Dermis blood vessel endothelial cell (primary cell): ENCODE data around the gene IL19. TPM values are rescaled to one million over a fixed set of nuclear protein-coding genes. Genes with fewer than 3 reads are reported as not detected.

Experiments used
- DNase-seq: peaks from one replicate; pipeline ENCODE4 v3.0.0; 2010
- total RNA-seq: library from RNA; depleted of rRNA; stranded (reverse); fragments of >200 nt; gene quantifications from 2 replicates; pipeline ENCODE4 v1.2.3, GENCODE V29; 2014

IL19 gene
- total RNA-seq, 1 donor from 2014 or later: not detected

DNA sequence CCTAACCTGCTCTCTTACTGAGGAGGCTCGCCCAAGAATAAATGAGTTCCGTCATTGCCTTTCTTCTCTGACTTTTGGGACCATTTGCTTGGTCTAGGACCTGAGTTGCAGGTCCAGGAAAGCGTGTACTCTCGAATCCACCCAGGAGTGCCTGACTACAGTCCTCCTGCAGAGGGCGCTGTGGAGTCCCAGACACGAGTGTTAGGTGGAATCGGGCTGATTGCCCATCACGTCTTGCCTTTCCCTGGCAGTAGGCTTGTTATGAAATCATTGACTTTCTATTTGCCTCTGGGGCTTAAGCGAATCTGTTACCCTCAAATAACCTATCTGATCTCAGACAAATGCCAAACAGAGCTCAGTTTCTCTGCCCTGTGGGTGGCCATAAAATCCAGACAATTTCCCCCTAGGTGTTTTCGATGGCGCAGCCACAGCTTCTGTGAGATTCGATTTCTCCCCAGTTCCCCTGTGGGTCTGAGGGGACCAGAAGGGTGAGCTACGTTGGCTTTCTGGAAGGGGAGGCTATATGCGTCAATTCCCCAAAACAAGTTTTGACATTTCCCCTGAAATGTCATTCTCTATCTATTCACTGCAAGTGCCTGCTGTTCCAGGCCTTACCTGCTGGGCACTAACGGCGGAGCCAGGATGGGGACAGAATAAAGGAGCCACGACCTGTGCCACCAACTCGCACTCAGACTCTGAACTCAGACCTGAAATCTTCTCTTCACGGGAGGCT, 94.5 kb downstream of the IL19 start, which contains the start of gene IL20:
Gene IL20 (plus strand): TSS at position 685 of the 733 bp plus-strand sequence. CDS start 230 bp downstream, outside the sequence.
- DNase-seq: peak; percentile 49

DNA sequence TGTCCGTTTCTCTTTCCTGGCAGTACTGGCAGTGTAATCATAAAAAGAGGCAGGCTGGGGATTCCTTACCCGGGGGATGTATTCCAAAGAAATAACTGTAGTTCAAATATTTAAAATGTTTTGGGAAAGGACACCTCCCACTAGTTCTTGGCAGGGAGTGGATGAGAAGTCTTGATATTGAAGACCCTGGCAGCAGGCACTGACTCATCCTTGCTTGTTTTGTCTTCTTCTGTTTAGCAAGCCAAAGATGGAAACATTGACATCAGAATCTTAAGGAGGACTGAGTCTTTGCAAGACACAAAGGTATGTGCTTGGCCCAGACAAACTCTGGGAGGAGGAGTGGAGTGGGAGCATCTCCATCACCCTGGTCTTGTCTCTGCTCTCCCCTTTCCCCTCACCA, 95.5 kb downstream of the IL19 start:
- DNase-seq: no peak

DNA sequence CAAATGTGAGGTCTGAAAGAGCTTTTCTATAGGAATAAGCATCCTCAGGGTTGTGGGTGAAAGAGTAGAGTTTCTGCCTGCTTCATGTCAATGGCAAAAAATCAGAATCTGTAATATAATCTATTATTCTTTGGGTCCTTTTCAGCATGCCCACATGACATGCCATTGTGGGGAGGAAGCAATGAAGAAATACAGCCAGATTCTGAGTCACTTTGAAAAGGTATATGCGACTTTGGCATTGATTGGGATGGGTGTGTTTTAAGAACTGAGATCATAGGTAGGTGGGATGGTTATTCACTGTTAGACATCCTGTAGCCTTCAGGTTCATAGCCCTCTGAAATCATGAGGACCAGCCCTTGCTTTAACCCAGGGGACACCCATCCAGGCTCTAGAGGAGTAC, 96.7 kb downstream of the IL19 start:
- no peak for DNase-seq

- no peak for DNase-seq
Measured at GRCh38 chr1:206867716-206868115, 97.1 kb downstream of the IL19 start.

GRCh38 chr1:206868264-206868663, 97.7 kb downstream of the IL19 start:
- no peak for DNase-seq

DNA sequence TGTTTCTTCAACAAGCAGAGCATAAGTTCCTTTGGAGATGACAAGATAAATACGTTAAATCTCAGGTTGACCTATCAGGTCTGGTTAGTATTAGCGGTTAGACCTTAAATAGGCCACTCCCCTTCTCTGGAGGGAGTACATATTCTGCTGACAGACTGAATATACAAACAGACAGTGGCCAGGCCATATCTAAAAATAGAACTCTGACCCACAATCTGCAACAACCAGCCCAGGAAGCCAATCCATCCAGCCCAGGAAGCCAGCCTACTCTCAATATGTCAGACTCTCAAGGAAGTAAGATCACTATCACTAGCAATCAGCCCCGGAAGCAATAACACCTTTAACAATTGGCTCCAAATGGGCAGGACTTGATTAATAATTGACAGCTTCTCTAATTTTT, 101.6 kb downstream of the IL19 start:
- no peak for DNase-seq

DNA sequence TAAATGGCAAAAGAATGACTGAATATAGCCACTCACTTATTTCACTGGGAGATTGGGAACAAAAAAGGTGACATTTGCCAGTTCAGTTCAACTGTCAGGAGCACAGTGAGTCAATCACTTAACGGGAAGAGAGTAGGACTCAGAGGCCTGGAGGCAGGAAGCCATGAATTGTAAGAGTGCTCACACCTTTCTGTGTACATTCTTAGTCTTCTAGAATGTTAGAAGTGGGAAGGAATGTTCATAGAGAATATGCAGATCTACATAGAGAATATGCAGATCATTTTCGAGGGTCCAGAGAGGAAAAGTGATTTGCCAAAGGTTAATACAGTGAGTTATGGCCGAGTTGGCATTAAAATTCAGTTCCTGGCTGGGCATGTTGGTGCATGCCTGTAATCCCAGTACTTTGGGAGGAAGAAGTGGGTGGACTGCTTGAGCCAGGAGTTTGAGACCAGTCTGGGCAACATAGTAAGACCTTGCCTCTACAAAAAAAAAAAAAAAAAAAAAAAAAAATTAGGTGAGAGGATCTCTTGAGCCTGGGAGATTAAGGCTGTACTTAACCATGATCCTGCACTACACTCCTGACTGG, 103.1 kb downstream of the IL19 start:
- DNase-seq: no peak

GRCh38 chr1:206875752-206876377, 105.3 kb downstream of the IL19 start:
- no peak for DNase-seq

DNA sequence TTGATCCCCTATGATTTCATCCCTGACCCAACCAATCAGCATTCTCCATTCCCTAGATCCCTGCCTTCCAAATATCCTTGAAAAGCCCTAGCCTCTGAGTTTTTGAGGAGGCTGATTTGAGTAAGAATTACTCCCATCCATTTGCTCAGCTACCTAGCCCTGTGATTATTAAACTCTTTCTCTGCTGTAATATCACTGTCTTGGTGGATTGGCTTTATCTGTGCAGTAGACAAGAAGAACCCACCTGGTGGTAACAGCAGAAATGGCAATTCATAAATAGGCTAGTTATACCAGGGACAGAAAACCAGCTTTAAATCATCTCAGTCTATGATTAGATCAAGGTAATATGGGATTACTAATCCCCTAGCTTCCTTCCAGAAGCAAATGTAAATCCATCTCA, 107.9 kb downstream of the IL19 start:
- no peak for DNase-seq

- DNase-seq: no peak
Measured at GRCh38 chr1:206880314-206880713, 109.7 kb downstream of the IL19 start.

- DNase-seq: no peak
Measured at GRCh38 chr1:206882555-206882954, 112.0 kb downstream of the IL19 start.

GRCh38 chr1:206883160-206883559, 112.6 kb downstream of the IL19 start:
- DNase-seq: no peak

GRCh38 chr1:206883876-206884275, 113.3 kb downstream of the IL19 start:
- DNase-seq: no peak

DNA sequence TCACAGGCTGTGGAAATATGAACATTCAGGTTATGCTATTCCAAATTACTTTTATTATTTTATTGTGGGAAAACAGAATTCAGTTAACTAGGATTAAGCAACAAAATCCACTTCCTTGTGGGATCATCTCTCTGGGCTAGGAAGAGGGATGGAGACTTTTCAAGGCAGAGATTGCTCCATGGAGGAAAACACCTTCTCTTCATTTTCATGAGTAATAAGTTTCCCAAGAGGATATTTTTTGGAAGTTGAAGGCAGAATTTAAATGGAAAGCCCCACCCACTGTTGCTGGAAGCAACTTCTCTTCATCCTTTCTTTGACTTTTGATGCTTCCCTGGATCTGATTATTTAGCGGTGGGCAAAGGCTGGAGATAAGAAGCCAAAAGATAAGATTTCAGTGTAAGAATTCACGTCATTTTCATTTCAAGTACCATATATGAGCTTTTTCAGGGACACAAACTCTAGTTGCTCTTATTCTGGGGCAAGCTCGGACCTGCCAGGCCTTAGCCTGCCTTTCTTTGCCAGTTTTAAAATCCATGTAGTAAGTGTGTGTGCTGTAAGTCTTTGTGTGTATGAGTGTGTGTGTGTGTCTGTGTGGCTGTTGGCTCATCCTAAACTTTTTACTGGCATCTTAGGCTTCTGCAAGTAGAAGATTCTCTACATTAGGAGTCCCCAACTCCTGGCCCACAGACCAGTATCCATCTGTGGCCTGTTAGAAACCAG, 114.9 kb downstream of the IL19 start:
- DNase-seq: no peak

- no peak for DNase-seq
Measured at GRCh38 chr1:206886831-206887230, 116.3 kb downstream of the IL19 start.

DNA sequence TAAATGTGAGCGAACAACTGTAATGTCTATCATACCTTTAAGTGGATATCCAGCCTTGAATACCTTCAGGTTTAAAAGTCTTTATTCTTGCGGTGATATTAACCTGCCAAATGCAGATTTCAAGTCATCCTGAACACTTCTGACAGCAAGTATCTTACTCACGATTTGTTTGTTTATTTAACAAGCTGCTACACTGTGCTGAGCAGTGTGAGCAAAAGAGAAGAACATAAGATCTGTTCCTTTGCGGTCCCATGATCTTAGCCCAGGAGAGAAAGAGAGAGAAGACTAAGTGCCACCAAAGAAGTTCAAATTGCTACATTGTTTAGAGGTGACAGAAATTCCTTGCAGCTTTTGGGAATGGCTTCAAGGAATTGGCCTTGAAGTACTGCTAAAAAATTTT, 117.1 kb downstream of the IL19 start:
- no peak for DNase-seq

- peak; percentile 28 for DNase-seq
Measured at GRCh38 chr1:206890125-206891060, 119.8 kb downstream of the IL19 start.

GRCh38 chr1:206891412-206891811, 120.8 kb downstream of the IL19 start:
- DNase-seq: no peak
